NAMALWA (cell line): ENCODE measurements around the gene DUS2.

Source experiments
- DNase-seq: peaks from one replicate; pipeline ENCODE4 v3.0.0-alpha.2; 2015; ENCODE audit warnings: low spot score

Gene DUS2

GRCh38 chr16:68046106-68046505 lies 23.0 kb downstream of the DUS2 start:
- no peak for DNase-seq

GRCh38 chr16:68047987-68048386 lies 24.9 kb downstream of the DUS2 start:
- DNase-seq, result no peak

GRCh38 chr16:68049449-68049848 lies 26.4 kb downstream of the DUS2 start:
- DNase-seq, result no peak

- DNase-seq, result no peak
Observed at GRCh38 chr16:68055395-68055794, 32.3 kb downstream of the DUS2 start.

- no peak for DNase-seq
Observed at GRCh38 chr16:68059804-68060203, 36.7 kb downstream of the DUS2 start.

GRCh38 chr16:68061396-68061795 lies 38.3 kb downstream of the DUS2 start:
- no peak for DNase-seq

GRCh38 chr16:68062910-68063393 lies 39.9 kb downstream of the DUS2 start:
- no peak for DNase-seq

- peak; percentile 78 for DNase-seq
Observed at GRCh38 chr16:68064791-68065365, 41.8 kb downstream of the DUS2 start.

GRCh38 chr16:68065716-68066305 lies 42.7 kb downstream of the DUS2 start:
- DNase-seq, result no peak

- DNase-seq, result no peak
Observed at GRCh38 chr16:68066763-68067162, 43.7 kb downstream of the DUS2 start.

- DNase-seq, result no peak
Observed at GRCh38 chr16:68068926-68069325, 45.8 kb downstream of the DUS2 start.

GRCh38 chr16:68069511-68070248 lies 46.6 kb downstream of the DUS2 start:
- peak; percentile 13 for DNase-seq

GRCh38 chr16:68070249-68070730 lies 47.2 kb downstream of the DUS2 start:
- peak; percentile 50 for DNase-seq

- peak; percentile 89 for DNase-seq
Observed at GRCh38 chr16:68070806-68071517, 47.9 kb downstream of the DUS2 start.

GRCh38 chr16:68071518-68071901 lies 48.4 kb downstream of the DUS2 start:
- no peak for DNase-seq

- peak; percentile 19 for DNase-seq
Observed at GRCh38 chr16:68072038-68072695, 49.1 kb downstream of the DUS2 start.

- DNase-seq, result no peak
Observed at GRCh38 chr16:68073902-68074760, 51.0 kb downstream of the DUS2 start.

GRCh38 chr16:68074850-68075555 lies 51.9 kb downstream of the DUS2 start:
- DNase-seq, result peak; percentile 95

- DNase-seq, result no peak
Observed at GRCh38 chr16:68075980-68076379, 52.9 kb downstream of the DUS2 start.

- no peak for DNase-seq
Observed at GRCh38 chr16:68076560-68076959, 53.5 kb downstream of the DUS2 start.
